Endothelial cell of umbilical vein (primary cell): ENCODE results near the gene MIGA2.

Source experiments
- EZH2 ChIP-seq: IDR thresholded peaks from 2 replicates; pipeline ENCODE4 v1.6.1; 2012; ENCODE audit warnings: borderline replicate concordance, low read depth, mild to moderate bottlenecking, moderate library complexity, low read length, inconsistent platforms; ENCODE audit not compliant: severe bottlenecking
- GATA2 ChIP-seq: IDR thresholded peaks from 2 replicates; pipeline ENCODE4 v1.7.0; 2011; ENCODE audit warnings: low read depth, mild to moderate bottlenecking, moderate library complexity, mixed read lengths, low read length; ENCODE audit not compliant: insufficient read length, insufficient read depth
- JUN ChIP-seq: IDR thresholded peaks from 2 replicates; pipeline ENCODE4 v1.6.1; 2011; ENCODE audit warnings: borderline replicate concordance, low read depth; ENCODE audit not compliant: insufficient read length, insufficient read depth
- POLR2A ChIP-seq: IDR thresholded peaks from 2 replicates; pipeline ENCODE4 v1.6.1; 2012; ENCODE audit warnings: low read depth, mild to moderate bottlenecking, control low read depth, low read length
- POLR2AphosphoS5 ChIP-seq: IDR thresholded peaks from 2 replicates; pipeline ENCODE4 v1.6.1; 2012; ENCODE audit warnings: low read depth, mild to moderate bottlenecking, control low read depth, low read length, moderate library complexity; ENCODE audit not compliant: insufficient read depth
- TF ChIP-seq, protein P1 (sequence below), 2 donors: IDR thresholded peaks; 1 replicate in 1 of 2; 2 replicates in 1 of 2; pipeline ENCODE4 v1.5.1; 2011; ENCODE audit warnings: low read length in 2 of 2, mild to moderate bottlenecking in 2 of 2, moderate library complexity in 2 of 2, control low read depth in 1 of 2, inconsistent platforms in 1 of 2, low read depth in 1 of 2; ENCODE audit not compliant: insufficient read depth in 1 of 2; ENCODE audit errors: extremely low read depth in 1 of 2
- TF ChIP-seq, protein P2 (sequence below): IDR thresholded peaks from 2 replicates; pipeline ENCODE4 v1.6.1; 2011; ENCODE audit not compliant: insufficient read depth, insufficient read length

GRCh38 chr9:129011761-129012181 lies 24.7 kb upstream of the MIGA2 start:
- TF ChIP-seq, protein P1, sequence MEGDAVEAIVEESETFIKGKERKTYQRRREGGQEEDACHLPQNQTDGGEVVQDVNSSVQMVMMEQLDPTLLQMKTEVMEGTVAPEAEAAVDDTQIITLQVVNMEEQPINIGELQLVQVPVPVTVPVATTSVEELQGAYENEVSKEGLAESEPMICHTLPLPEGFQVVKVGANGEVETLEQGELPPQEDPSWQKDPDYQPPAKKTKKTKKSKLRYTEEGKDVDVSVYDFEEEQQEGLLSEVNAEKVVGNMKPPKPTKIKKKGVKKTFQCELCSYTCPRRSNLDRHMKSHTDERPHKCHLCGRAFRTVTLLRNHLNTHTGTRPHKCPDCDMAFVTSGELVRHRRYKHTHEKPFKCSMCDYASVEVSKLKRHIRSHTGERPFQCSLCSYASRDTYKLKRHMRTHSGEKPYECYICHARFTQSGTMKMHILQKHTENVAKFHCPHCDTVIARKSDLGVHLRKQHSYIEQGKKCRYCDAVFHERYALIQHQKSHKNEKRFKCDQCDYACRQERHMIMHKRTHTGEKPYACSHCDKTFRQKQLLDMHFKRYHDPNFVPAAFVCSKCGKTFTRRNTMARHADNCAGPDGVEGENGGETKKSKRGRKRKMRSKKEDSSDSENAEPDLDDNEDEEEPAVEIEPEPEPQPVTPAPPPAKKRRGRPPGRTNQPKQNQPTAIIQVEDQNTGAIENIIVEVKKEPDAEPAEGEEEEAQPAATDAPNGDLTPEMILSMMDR (IDR thresholded peaks at IDR 0.05; ENCODE audit: extremely low read depth in 1 of 2, insufficient read depth in 1 of 2, low read depth in 1 of 2, low read length in 2 of 2) = no peak
- no peak for TF ChIP-seq POLR2A
- TF ChIP-seq EZH2 = no peak
- TF ChIP-seq GATA2 = no peak
- TF ChIP-seq POLR2AphosphoS5 = no peak
- no peak for TF ChIP-seq JUN
- TF ChIP-seq, protein P2, sequence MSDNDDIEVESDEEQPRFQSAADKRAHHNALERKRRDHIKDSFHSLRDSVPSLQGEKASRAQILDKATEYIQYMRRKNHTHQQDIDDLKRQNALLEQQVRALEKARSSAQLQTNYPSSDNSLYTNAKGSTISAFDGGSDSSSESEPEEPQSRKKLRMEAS = no peak
